WTC11 (cell line): ENCODE data around the gene ULK4. TPM values are rescaled to one million over a fixed set of nuclear protein-coding genes. Genes with fewer than 3 reads are reported as not detected.

Experiments
- ATAC-seq: fragments of 200-7000 bp; cut with Tn5 transposase; 2 replicates; pipeline ENCODE4 v1.10.0; 2021; ENCODE audit warnings: mild to moderate bottlenecking, moderate library complexity
- CTCF ChIA-PET: fragments of 300-600 bp; sonication (Branson Sonifier 250); formaldehyde crosslinking; loops from one replicate; lab custom pipeline; 2021; ENCODE audit warnings: antibody characterized with exemption; lab: Charles Lee
- POLR2A ChIA-PET: fragments of 350-600 bp; sonication (Branson Sonifier 250); formaldehyde crosslinking; loops from one replicate; lab custom pipeline; 2021; ENCODE audit warnings: antibody characterized with exemption; lab: Charles Lee
- DNase-seq: peaks from one replicate; pipeline ENCODE4 v3.0.0; 2021; ENCODE audit warnings: low spot score
- H3K27ac Mint-ChIP-seq: 2 replicates; pipeline ENCODE4 v1.8.0; 2021; ENCODE audit warnings: mixed read lengths
- H3K27me3 Mint-ChIP-seq: 2 replicates; pipeline ENCODE4 v1.8.0; 2021; ENCODE audit warnings: low read depth, mild to moderate bottlenecking, moderate library complexity, mixed read lengths
- H3K36me3 Mint-ChIP-seq: 2 replicates; pipeline ENCODE4 v1.8.0; 2021; ENCODE audit warnings: mixed read lengths
- H3K4me1 Mint-ChIP-seq: 2 replicates; pipeline ENCODE4 v1.8.0; 2022; ENCODE audit warnings: mixed read lengths
- H3K4me3 Mint-ChIP-seq: 2 replicates; pipeline ENCODE4 v1.8.0; 2021; ENCODE audit warnings: mild to moderate bottlenecking, moderate library complexity, mixed read lengths
- H3K9me3 Mint-ChIP-seq: 2 replicates; pipeline ENCODE4 v1.8.0; 2021; ENCODE audit warnings: mixed read lengths
- CREB1 ChIP-seq: sonication (generic); formaldehyde crosslinking; IDR thresholded peaks from 2 replicates; pipeline ENCODE4 v1.8.0; 2023; ENCODE audit warnings: mild to moderate bottlenecking, missing genetic modification reagents
- CREM ChIP-seq: sonication (generic); formaldehyde crosslinking; IDR thresholded peaks from 2 replicates; pipeline ENCODE4 v1.8.1; 2022; ENCODE audit warnings: mild to moderate bottlenecking, missing genetic modification reagents, moderate library complexity
- EMX1 ChIP-seq: fragments of 250-450 bp; sonication (Bioruptor Pico); IDR thresholded peaks from 2 replicates; pipeline ENCODE4 v1.8.0; 2021; ENCODE audit warnings: mild to moderate bottlenecking
- HMGA2 ChIP-seq: fragments of 250-450 bp; sonication (Bioruptor Pico); IDR thresholded peaks from 2 replicates; pipeline ENCODE4 v1.4.0; 2021; ENCODE audit warnings: mild to moderate bottlenecking, moderate library complexity
- MXD4 ChIP-seq: fragments of 250-450 bp; sonication (Bioruptor Pico); IDR thresholded peaks from 2 replicates; pipeline ENCODE4 v1.8.0; 2021; ENCODE audit warnings: mild to moderate bottlenecking, moderate library complexity, borderline replicate concordance
- MYBL2 ChIP-seq: sonication (generic); formaldehyde crosslinking; IDR thresholded peaks from 2 replicates; pipeline ENCODE4 v1.8.1; 2023; ENCODE audit warnings: mild to moderate bottlenecking, moderate library complexity, missing genetic modification reagents
- NFATC4 ChIP-seq: fragments of 250-450 bp; sonication (Bioruptor Pico); IDR thresholded peaks from 2 replicates; pipeline ENCODE4 v1.9.0; 2021; ENCODE audit warnings: mild to moderate bottlenecking
- NFE2L1 ChIP-seq: sonication (generic); formaldehyde crosslinking; IDR thresholded peaks from 2 replicates; pipeline ENCODE4 v1.8.1; 2023; ENCODE audit warnings: missing genetic modification reagents
- SOX15 ChIP-seq: fragments of 250-450 bp; sonication (Bioruptor Pico); IDR thresholded peaks from 2 replicates; pipeline ENCODE4 v1.9.0; 2021; ENCODE audit warnings: mild to moderate bottlenecking
- SP1 ChIP-seq: sonication (generic); formaldehyde crosslinking; conservative IDR thresholded peaks from 2 replicates; pipeline ENCODE4 v1.8.1; 2022; ENCODE audit warnings: missing genetic modification reagents
- TEAD4 ChIP-seq: sonication (generic); formaldehyde crosslinking; IDR thresholded peaks from 2 replicates; pipeline ENCODE4 v1.8.0; 2022; ENCODE audit warnings: mild to moderate bottlenecking, missing genetic modification reagents
- ZNF232 ChIP-seq: sonication (generic); formaldehyde crosslinking; IDR thresholded peaks from 2 replicates; pipeline ENCODE4 v1.8.0; 2022; ENCODE audit warnings: mild to moderate bottlenecking, missing genetic modification reagents
- ZNF425 ChIP-seq: fragments of 250-450 bp; sonication (Bioruptor Pico); conservative IDR thresholded peaks from 2 replicates; pipeline ENCODE4 v1.9.0; 2021; ENCODE audit warnings: mild to moderate bottlenecking
- total RNA-seq: library from RNA; stranded (reverse); gene quantifications from 3 replicates; pipeline ENCODE4 v1.2.3, GENCODE V29; 2021
- TF ChIP-seq, protein P1 (sequence below): sonication (generic); formaldehyde crosslinking; IDR thresholded peaks from 2 replicates; pipeline ENCODE4 v1.8.1; 2022; ENCODE audit warnings: low read depth, missing genetic modification reagents, borderline replicate concordance
- TF ChIP-seq, protein P2 (sequence below): fragments of 250-450 bp; sonication (Bioruptor Pico); IDR thresholded peaks from 2 replicates; pipeline ENCODE4 v1.9.0; 2021; ENCODE audit warnings: mild to moderate bottlenecking
- TF ChIP-seq, protein P3 (sequence below): sonication (generic); formaldehyde crosslinking; IDR thresholded peaks from 2 replicates; pipeline ENCODE4 v1.8.1; 2022; ENCODE audit warnings: mild to moderate bottlenecking, missing genetic modification reagents, moderate library complexity, borderline replicate concordance

The ULK4 gene
- total RNA-seq, 1 experiment from 2014 or later: 9.2 TPM

DNA sequence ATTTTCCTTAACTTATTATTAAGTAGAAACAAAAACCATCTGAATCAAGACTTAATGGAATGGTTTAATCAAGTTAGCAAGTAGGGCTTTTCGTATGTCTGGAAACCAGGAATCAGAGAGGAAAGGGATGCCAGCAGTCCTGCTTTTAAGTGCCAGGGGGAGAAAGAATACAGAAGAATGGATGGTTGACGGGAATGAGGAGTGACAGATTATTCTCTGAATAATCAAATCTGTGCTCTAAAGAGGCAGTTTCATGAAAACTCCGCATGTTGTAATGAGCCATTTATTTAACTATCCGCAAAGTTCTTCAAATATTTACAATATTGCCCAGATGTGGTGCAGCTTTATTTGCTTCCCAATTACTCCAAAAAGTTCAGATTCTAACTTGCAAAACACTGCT is 659.6 kb downstream of the ULK4 start (continued):
- no peak for TF ChIP-seq TEAD4 (CRISPR knock-in tag)
- TF ChIP-seq SOX15: no peak

DNA sequence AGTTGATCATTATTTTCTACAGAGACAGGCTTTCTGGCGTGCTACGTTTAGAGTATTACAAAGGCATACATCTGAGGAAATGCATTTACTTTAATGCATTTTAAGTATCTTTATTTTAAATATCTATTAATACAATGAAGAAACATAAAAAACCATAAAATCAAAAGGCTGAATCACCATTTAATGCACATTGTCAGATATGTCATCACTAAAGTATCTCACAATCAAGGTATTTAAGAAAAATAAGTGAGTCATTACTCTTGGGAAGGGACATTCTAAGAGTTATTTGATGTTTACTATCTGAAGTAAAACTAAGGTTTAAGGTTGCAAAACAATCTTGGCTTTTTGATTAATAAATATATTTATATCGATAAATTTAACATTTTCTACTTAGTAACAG is 660.4 kb downstream of the ULK4 start:
- DNase-seq: no peak
- ATAC-seq: no peak
- Mint-ChIP-seq H3K9me3 (no peaks in the 10 kb centered on the region), H3K27me3 (no peaks in the 10 kb centered on the region), H3K36me3 (0 out of 2 replicates have a peak, but pooled peaks cover 3% of the 10 kb centered on the region), H3K4me3 (no peak overlapping the region), H3K27ac (no peak overlapping the region), H3K4me1 (peaks cover 8% of the 10 kb centered on the region)
- ChIA-PET CTCF (no interaction called here), POLR2A (no interaction called here)
- TF ChIP-seq, protein P1, sequence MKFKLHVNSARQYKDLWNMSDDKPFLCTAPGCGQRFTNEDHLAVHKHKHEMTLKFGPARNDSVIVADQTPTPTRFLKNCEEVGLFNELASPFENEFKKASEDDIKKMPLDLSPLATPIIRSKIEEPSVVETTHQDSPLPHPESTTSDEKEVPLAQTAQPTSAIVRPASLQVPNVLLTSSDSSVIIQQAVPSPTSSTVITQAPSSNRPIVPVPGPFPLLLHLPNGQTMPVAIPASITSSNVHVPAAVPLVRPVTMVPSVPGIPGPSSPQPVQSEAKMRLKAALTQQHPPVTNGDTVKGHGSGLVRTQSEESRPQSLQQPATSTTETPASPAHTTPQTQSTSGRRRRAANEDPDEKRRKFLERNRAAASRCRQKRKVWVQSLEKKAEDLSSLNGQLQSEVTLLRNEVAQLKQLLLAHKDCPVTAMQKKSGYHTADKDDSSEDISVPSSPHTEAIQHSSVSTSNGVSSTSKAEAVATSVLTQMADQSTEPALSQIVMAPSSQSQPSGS (CRISPR knock-in tag): no peak
- no peak for TF ChIP-seq NFE2L1
- TF ChIP-seq EMX1 (CRISPR knock-in tag): no peak
- TF ChIP-seq MXD4: no peak

GRCh38 chr3:41299036-41299435 is 662.9 kb downstream of the ULK4 start:
- DNase-seq (no peak), ATAC-seq (no peak)
- ChIA-PET CTCF (no interaction called here), POLR2A (no interaction called here)
- Mint-ChIP-seq H3K9me3 (no peaks in the 10 kb centered on the region), H3K4me3 (no peak overlapping the region), H3K4me1 (peaks cover 8% of the 10 kb centered on the region), H3K27me3 (no peaks in the 10 kb centered on the region), H3K36me3 (no peaks in the 10 kb centered on the region), H3K27ac (no peak overlapping the region)
- TF ChIP-seq HMGA2 (CRISPR knock-in tag) (no peak), NFATC4 (no peak), CREM (CRISPR knock-in tag) (no peak)
- TF ChIP-seq, protein P2, sequence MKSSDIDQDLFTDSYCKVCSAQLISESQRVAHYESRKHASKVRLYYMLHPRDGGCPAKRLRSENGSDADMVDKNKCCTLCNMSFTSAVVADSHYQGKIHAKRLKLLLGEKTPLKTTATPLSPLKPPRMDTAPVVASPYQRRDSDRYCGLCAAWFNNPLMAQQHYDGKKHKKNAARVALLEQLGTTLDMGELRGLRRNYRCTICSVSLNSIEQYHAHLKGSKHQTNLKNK: no peak
- TF ChIP-seq, protein P3, sequence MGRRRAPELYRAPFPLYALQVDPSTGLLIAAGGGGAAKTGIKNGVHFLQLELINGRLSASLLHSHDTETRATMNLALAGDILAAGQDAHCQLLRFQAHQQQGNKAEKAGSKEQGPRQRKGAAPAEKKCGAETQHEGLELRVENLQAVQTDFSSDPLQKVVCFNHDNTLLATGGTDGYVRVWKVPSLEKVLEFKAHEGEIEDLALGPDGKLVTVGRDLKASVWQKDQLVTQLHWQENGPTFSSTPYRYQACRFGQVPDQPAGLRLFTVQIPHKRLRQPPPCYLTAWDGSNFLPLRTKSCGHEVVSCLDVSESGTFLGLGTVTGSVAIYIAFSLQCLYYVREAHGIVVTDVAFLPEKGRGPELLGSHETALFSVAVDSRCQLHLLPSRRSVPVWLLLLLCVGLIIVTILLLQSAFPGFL (CRISPR knock-in tag): no peak

DNA sequence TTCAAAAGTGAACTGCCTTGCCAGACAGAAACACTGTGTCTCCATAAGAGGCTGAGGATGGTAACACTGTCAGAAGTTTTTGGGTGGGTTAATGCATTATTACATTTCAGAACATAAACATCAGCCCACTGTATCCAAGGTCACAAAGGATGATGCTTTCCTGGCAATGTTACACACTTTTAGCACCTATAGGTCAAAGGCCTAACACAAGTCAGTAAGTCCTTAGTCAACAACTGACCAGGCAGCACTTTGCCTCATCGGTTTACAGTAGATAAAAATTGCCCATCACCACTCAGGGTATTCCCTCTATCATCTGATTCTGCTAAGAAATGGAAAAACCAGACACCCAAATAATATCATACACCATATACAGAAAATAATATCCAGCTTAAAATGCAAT is 664.2 kb downstream of the ULK4 start:
- no peaks in the 10 kb centered on the region for H3K9me3 Mint-ChIP-seq
- no peak for ATAC-seq
- CTCF ChIA-PET: no interaction called here

More for the DNA sequence above, 664.2 kb downstream of the ULK4 start:
- H3K4me1 Mint-ChIP-seq: peaks cover 8% of the 10 kb centered on the region
- no peak for DNase-seq
- no peak overlapping the region for H3K27ac Mint-ChIP-seq
- H3K27me3 Mint-ChIP-seq: no peaks in the 10 kb centered on the region
- no peaks in the 10 kb centered on the region for H3K36me3 Mint-ChIP-seq
- POLR2A ChIA-PET: no interaction called here
- TF ChIP-seq ZNF232 (CRISPR knock-in tag) (no peak), MYBL2 (CRISPR knock-in tag) (no peak), CREB1 (CRISPR knock-in tag) (no peak), NFATC4 (no peak), ZNF425 (CRISPR knock-in tag) (no peak), SP1 (CRISPR knock-in tag) (no peak)
- no peak overlapping the region for H3K4me3 Mint-ChIP-seq
